Vagina (tissue), 2 donors: ENCODE data around the gene IL1RAPL2. TPM values are rescaled to one million over a fixed set of nuclear protein-coding genes. Genes with fewer than 3 reads are reported as not detected.
A peak's percentile ranks its signal among the peaks of the same experiment; 100 is the strongest.
"Not testable (repeated sequence)": the region's sequence is repeated elsewhere in the genome, so short reads cannot be mapped to it uniquely, and the experiment has no call there.

Source experiments
- DNase-seq, 2 donors: peaks; one replicate each; pipeline ENCODE4 v3.0.0-alpha.2; 2017; ENCODE audit errors: extremely low spot score in 2 of 2
- H3K27ac ChIP-seq: fragments of 200-600 bp; sonication (generic); one replicate; pipeline ENCODE4 v1.5.1; 2019
- H3K27me3 ChIP-seq: fragments of 200-600 bp; sonication (generic); one replicate; pipeline ENCODE4 v1.5.1; 2019
- H3K36me3 ChIP-seq, 2 donors: fragments of 200-600 bp; sonication (generic); one replicate each; pipeline ENCODE4 v1.5.1; 2017 to 2019
- H3K4me1 ChIP-seq: fragments of 200-600 bp; sonication (generic); one replicate; pipeline ENCODE4 v1.5.1; 2019
- H3K4me3 ChIP-seq, 2 donors: fragments of 200-600 bp; sonication (generic); 1 replicate in 1 of 2; 2 replicates in 1 of 2; pipeline ENCODE4 v1.5.1; 2016 to 2019
- H3K9me3 ChIP-seq: fragments of 200-600 bp; sonication (generic); one replicate; pipeline ENCODE4 v1.5.1; 2019
- POLR2A ChIP-seq, 2 donors: fragments of 450-650 bp; IDR thresholded peaks; one replicate each; pipeline ENCODE4 v1.6.1; 2017; ENCODE audit warnings: antibody characterized with exemption in 2 of 2, mild to moderate bottlenecking in 2 of 2, moderate library complexity in 2 of 2
- POLR2AphosphoS5 ChIP-seq, 2 donors: sonication (generic); formaldehyde crosslinking; IDR thresholded peaks; one replicate each; pipeline ENCODE4 v1.9.0; 2017; ENCODE audit warnings: antibody characterized with exemption in 2 of 2, mild to moderate bottlenecking in 2 of 2, low read depth in 1 of 2; ENCODE audit not compliant: insufficient read depth in 1 of 2
- intact Hi-C: fragments of 100-400 bp; cut with DNase I; formaldehyde crosslinking; loops from one replicate; pipeline ENCODE4 v1.15.1; 2023
- total RNA-seq: library from RNA; depleted of rRNA; stranded (reverse); fragments of >200 nt; gene quantifications from one replicate; pipeline ENCODE4 v1.2.3, GENCODE V29; 2016
- TF ChIP-seq, protein P1 (sequence below), 3 experiments: fragments of 450-650 bp in 2 of 3; fragments of 200-600 bp in 1 of 3; sonication (generic) in 1 of 3; IDR thresholded peaks; one replicate each; pipeline ENCODE4 v1.5.1; 2017 to 2019; ENCODE audit warnings: antibody characterized with exemption in 3 of 3, mild to moderate bottlenecking in 2 of 3, moderate library complexity in 2 of 3

The IL1RAPL2 gene
- total RNA-seq = 0.25 TPM

DNA sequence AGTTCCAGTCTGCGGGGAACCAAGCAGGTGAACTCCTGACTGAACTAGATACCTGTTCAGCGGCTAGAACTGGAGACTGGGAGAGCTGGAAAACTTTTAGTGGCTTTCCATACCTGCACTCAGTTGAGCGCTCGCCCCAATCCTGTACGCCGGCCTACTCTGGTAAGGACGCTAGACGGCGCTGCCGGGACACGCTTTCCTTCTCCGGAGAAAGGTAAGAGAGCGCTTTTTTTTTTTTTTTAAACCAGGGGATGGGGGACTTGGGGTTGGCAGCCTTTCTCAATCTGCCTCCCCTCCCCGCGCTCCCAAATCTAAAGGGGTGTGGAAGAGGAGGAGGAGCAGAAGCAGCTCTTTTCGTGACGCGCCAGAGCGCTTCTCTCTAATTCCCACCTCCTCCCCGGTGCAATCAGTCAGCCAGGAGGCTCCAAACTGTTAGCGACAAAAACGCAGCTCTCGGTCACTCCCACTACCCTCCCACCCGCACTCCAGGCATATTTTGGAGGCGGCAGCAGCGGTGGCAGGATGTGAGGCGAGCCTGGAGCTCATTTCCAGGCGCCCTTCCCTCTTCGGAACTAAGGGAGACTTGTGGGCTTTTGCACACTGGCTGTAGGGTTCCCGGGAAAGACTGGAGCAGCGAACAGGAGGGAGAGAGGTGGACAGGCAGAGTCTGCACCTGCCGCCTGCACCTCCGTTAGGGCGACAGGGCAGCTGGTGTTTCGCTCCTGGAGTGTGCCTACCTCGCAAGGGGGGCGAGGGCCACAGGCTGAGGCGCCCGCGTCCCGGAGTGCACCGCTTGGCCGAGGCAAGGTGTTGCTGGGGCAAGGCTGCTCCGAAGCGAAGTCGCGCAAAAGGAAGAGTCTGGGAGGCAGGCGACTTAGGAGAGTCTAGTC lies at the start of gene IL1RAPL2:
Gene IL1RAPL2, plus strand, starts transcription at position 409 of the 890 bp plus-strand sequence.
- Histone ChIP-seq H3K36me3 (no peaks in the 10 kb centered on the region), H3K9me3 (no peaks in the 10 kb centered on the region), H3K4me1 (no peaks in the 10 kb centered on the region), H3K4me3 (peak within 1 kb of the TSS in 1 of 2 donors; percentile 6), H3K27ac (no peak within 1 kb of the TSS), H3K27me3 (no peaks in the 10 kb centered on the region)
- intact Hi-C loops = no loop called here
- DNase-seq = no peak
- TF ChIP-seq, protein P1, sequence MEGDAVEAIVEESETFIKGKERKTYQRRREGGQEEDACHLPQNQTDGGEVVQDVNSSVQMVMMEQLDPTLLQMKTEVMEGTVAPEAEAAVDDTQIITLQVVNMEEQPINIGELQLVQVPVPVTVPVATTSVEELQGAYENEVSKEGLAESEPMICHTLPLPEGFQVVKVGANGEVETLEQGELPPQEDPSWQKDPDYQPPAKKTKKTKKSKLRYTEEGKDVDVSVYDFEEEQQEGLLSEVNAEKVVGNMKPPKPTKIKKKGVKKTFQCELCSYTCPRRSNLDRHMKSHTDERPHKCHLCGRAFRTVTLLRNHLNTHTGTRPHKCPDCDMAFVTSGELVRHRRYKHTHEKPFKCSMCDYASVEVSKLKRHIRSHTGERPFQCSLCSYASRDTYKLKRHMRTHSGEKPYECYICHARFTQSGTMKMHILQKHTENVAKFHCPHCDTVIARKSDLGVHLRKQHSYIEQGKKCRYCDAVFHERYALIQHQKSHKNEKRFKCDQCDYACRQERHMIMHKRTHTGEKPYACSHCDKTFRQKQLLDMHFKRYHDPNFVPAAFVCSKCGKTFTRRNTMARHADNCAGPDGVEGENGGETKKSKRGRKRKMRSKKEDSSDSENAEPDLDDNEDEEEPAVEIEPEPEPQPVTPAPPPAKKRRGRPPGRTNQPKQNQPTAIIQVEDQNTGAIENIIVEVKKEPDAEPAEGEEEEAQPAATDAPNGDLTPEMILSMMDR (IDR thresholded peaks at IDR 0.05) = no peak
- TF ChIP-seq POLR2AphosphoS5 (IDR thresholded peaks at IDR 0.05; ENCODE audit: insufficient read depth in 1 of 2, low read depth in 1 of 2) = no peak
- no peak for TF ChIP-seq POLR2A (IDR thresholded peaks at IDR 0.05)

DNA sequence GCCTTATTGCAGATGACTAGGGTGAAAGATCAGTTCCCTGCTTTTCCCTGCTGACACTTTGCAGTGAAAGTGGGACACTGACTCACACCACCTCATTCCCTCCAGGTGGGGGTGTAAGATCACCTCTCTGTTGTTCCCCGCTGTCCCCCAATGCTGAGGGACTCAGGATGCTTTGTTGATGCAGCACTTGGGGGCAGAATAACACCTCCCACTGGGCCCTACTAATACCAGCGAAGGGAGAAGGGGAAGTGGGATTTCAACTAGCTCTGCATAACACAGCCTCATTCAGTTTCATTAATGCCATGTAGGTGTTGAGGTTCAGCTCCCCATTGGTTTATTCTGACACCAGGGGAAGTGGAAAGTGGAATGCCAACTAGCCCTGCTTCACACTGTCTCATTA lies 43.6 kb upstream of the IL1RAPL2 start:
- H3K36me3 ChIP-seq = no peaks in the 10 kb centered on the region
- no peak overlapping the region for H3K4me3 ChIP-seq
- H3K9me3 ChIP-seq = no peaks in the 10 kb centered on the region
- H3K27ac ChIP-seq = no peak overlapping the region
- TF ChIP-seq POLR2AphosphoS5 (IDR thresholded peaks at IDR 0.05; ENCODE audit: insufficient read depth in 1 of 2, low read depth in 1 of 2) = no peak
- TF ChIP-seq POLR2A (IDR thresholded peaks at IDR 0.05) = no peak
- TF ChIP-seq, protein P1 (IDR thresholded peaks at IDR 0.05) = no peak
- no peak for DNase-seq
- no peaks in the 10 kb centered on the region for H3K4me1 ChIP-seq
- no peaks in the 10 kb centered on the region for H3K27me3 ChIP-seq
- intact Hi-C loops = no loop called here

DNA sequence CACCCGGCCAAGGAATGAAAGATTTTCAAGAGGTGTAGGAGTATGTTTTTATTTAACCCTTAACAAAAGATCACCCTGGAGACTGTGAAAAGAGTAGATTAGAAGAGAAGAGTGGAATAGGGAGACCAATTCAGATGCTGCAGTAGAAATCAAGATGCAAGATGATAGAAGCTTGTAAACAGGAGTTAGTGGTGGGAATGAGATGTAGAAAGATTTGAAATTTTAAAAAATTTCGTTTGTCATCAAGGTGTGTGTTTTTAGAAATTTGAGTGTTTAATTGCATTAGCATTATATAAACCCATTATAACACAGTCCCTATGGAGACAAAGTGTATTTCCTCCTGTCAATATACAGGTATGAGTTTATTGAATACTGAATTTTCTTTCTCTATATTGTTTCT lies 42.1 kb upstream of the IL1RAPL2 start:
- H3K36me3 ChIP-seq = no peaks in the 10 kb centered on the region
- TF ChIP-seq, protein P1 (IDR thresholded peaks at IDR 0.05) = no peak
- TF ChIP-seq POLR2A (IDR thresholded peaks at IDR 0.05) = no peak
- TF ChIP-seq POLR2AphosphoS5 (IDR thresholded peaks at IDR 0.05; ENCODE audit: insufficient read depth in 1 of 2, low read depth in 1 of 2) = no peak
- no peak overlapping the region for H3K27ac ChIP-seq
- no peaks in the 10 kb centered on the region for H3K9me3 ChIP-seq
- DNase-seq = no peak
- H3K4me3 ChIP-seq = no peak overlapping the region
- H3K4me1 ChIP-seq = no peaks in the 10 kb centered on the region
- intact Hi-C loops = no loop called here
- no peaks in the 10 kb centered on the region for H3K27me3 ChIP-seq

DNA sequence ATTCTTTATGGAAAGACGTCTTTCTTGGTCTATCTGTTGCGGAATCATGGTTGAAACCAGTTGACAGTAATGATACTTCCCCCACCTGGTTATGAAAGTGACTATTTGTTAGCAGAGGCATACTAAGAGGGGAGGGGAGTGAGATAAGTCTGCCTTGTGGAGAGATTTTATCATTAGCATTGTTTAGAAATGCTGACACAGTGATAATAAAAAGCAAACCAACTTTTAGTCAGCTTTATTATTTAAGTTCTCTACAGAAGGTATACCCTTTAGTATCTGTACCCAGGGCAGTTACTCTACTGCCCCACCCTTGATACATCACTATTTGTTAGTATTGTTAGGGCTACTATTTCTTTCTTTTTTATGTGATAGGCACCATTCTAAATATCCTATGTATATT lies 26.9 kb upstream of the IL1RAPL2 start:
- Histone ChIP-seq H3K27me3 (no peaks in the 10 kb centered on the region), H3K4me1 (no peaks in the 10 kb centered on the region), H3K9me3 (no peaks in the 10 kb centered on the region), H3K27ac (no peak overlapping the region), H3K4me3 (no peak overlapping the region), H3K36me3 (no peaks in the 10 kb centered on the region)
- intact Hi-C loops = no loop called here
- TF ChIP-seq POLR2AphosphoS5 (IDR thresholded peaks at IDR 0.05; ENCODE audit: insufficient read depth in 1 of 2, low read depth in 1 of 2) = no peak
- no peak for DNase-seq

DNA sequence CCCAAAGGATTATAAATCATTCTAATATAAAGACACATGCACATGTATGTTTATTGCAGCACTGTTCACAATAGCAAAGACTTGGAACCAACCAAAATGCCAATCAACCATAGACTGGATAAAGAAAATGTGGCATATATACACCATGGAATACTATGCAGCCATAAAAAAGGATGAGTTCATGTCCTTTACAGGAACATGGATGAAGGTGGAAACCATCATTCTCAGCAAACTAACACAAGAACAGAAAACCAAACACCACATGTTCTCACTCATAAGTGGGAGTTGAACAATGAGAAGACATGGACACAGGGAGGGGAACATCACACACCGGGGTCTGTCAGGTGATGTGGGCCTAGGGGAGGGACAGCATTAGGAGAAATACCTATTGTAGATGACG lies 23.6 kb upstream of the IL1RAPL2 start:
- intact Hi-C loops, H3K36me3 ChIP-seq, H3K27me3 ChIP-seq, H3K4me3 ChIP-seq, H3K4me1 ChIP-seq, H3K9me3 ChIP-seq, DNase-seq, H3K27ac ChIP-seq: not testable (repeated sequence)

DNA sequence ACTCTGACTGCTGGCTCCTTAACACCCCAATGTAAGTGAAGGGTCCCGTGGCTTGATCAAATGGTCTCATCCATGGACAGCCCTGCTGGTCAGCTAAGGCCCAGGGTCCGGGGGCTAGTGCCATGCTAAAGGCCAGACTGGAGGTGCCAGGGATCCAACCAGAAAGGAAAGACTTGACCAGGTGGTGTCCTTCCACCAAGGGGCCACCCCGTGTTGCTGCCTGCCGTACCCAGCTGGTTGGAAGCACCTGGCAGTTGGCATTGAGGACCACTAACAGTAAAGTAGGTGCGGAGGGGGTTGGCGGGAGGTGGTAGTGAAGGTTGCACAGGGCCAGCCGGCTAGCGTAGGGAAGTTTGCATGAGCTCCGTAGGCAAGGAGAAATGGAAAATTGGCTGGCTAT lies 1.7 kb upstream of the IL1RAPL2 start:
- Histone ChIP-seq H3K27me3 (no peaks in the 10 kb centered on the region), H3K36me3 (no peaks in the 10 kb centered on the region), H3K4me3 (no peak overlapping the region), H3K27ac (no peak overlapping the region), H3K9me3 (no peaks in the 10 kb centered on the region), H3K4me1 (no peaks in the 10 kb centered on the region)
- TF ChIP-seq, protein P1 (IDR thresholded peaks at IDR 0.05) = no peak
- no peak for TF ChIP-seq POLR2A (IDR thresholded peaks at IDR 0.05)
- no peak for DNase-seq
- intact Hi-C loops = no loop called here
